HepG2 (cell line): ENCODE measurements around the gene FLOT2. TPM values are rescaled to one million over a fixed set of nuclear protein-coding genes. Genes with fewer than 3 reads are reported as not detected.

Experiments used
- FOSL1 ChIP-seq: sonication (generic); formaldehyde crosslinking; IDR thresholded peaks from 2 replicates; pipeline ENCODE4 v1.9.0; 2021; ENCODE audit warnings: missing genetic modification reagents, borderline replicate concordance
- FOXM1 ChIP-seq: sonication (generic); formaldehyde crosslinking; IDR thresholded peaks from 2 replicates; pipeline ENCODE4 v1.5.0; 2020; ENCODE audit warnings: missing genetic modification reagents
- FOXO4 ChIP-seq: sonication (generic); formaldehyde crosslinking; conservative IDR thresholded peaks from 2 replicates; pipeline ENCODE4 v1.8.1; 2023; ENCODE audit warnings: missing genetic modification reagents
- HOXA5 ChIP-seq: sonication (generic); formaldehyde crosslinking; IDR thresholded peaks from 2 replicates; pipeline ENCODE4 v1.4.0; 2020; ENCODE audit warnings: missing genetic modification reagents
- MEF2D ChIP-seq: sonication (generic); formaldehyde crosslinking; IDR thresholded peaks from 2 replicates; pipeline ENCODE4 v1.5.1; 2020; ENCODE audit warnings: mild to moderate bottlenecking, missing genetic modification reagents
- NFAT5 ChIP-seq: sonication (generic); formaldehyde crosslinking; IDR thresholded peaks from 2 replicates; pipeline ENCODE4 v1.4.0; 2020; ENCODE audit warnings: missing genetic modification reagents
- NFE2L2 ChIP-seq: fragments of 150-350 bp; IDR thresholded peaks from 2 replicates; pipeline ENCODE4 v1.6.1; 2014; ENCODE audit warnings: low read length
- NFIC ChIP-seq: IDR thresholded peaks from 2 replicates; pipeline ENCODE4 v1.6.1; 2012; ENCODE audit warnings: mild to moderate bottlenecking, low read length, inconsistent platforms
- POLR2G ChIP-seq: fragments of 200-400 bp; formaldehyde crosslinking; IDR thresholded peaks from 2 replicates; pipeline ENCODE4 v1.6.1; 2018; ENCODE audit warnings: mild to moderate bottlenecking, low read depth, low read length, moderate library complexity
- REXO4 ChIP-seq: sonication (generic); formaldehyde crosslinking; IDR thresholded peaks from 2 replicates; pipeline ENCODE4 v1.8.0; 2022; ENCODE audit warnings: missing genetic modification reagents, mild to moderate bottlenecking, borderline replicate concordance
- SMAD1 ChIP-seq: sonication (generic); formaldehyde crosslinking; IDR thresholded peaks from 2 replicates; pipeline ENCODE4 v1.4.0; 2020; ENCODE audit warnings: missing genetic modification reagents, low read depth, mild to moderate bottlenecking, borderline replicate concordance
- SP5 ChIP-seq: IDR thresholded peaks from 2 replicates; pipeline ENCODE4 v1.6.1; 2016; ENCODE audit warnings: low read depth, borderline replicate concordance
- TFDP2 ChIP-seq: sonication (generic); formaldehyde crosslinking; IDR thresholded peaks from 2 replicates; pipeline ENCODE4 v1.4.0; 2020; ENCODE audit warnings: missing genetic modification reagents
- THRA ChIP-seq: sonication (generic); formaldehyde crosslinking; IDR thresholded peaks from 2 replicates; pipeline ENCODE4 v1.4.0; 2020; ENCODE audit warnings: missing genetic modification reagents, borderline replicate concordance
- YEATS2 ChIP-seq: sonication (generic); formaldehyde crosslinking; IDR thresholded peaks from 2 replicates; pipeline ENCODE4 v1.4.0; 2020; ENCODE audit warnings: missing genetic modification reagents, borderline replicate concordance
- ZNF20 ChIP-seq: sonication (generic); formaldehyde crosslinking; IDR thresholded peaks from 2 replicates; pipeline ENCODE4 v1.4.0; 2020; ENCODE audit warnings: mild to moderate bottlenecking, moderate library complexity, missing genetic modification reagents
- ZNF256 ChIP-seq: sonication (generic); formaldehyde crosslinking; conservative IDR thresholded peaks from 2 replicates; pipeline ENCODE4 v1.4.0; 2020; ENCODE audit warnings: missing genetic modification reagents
- ZNF260 ChIP-seq: sonication (generic); formaldehyde crosslinking; IDR thresholded peaks from 2 replicates; pipeline ENCODE4 v1.4.0; 2020; ENCODE audit warnings: missing genetic modification reagents, low read depth, mild to moderate bottlenecking, borderline replicate concordance
- ZNF616 ChIP-seq: sonication (generic); formaldehyde crosslinking; IDR thresholded peaks from 2 replicates; pipeline ENCODE4 v1.5.0; 2020; ENCODE audit warnings: low read depth, mild to moderate bottlenecking, missing genetic modification reagents
- ZNF772 ChIP-seq: sonication (generic); formaldehyde crosslinking; IDR thresholded peaks from 2 replicates; pipeline ENCODE4 v1.5.0; 2020; ENCODE audit warnings: mild to moderate bottlenecking, missing genetic modification reagents
- polyA plus RNA-seq, 8 experiments: library from polyadenylated mRNA; depleted of rRNA in 3 of 8; stranded (reverse) in 7 of 8; unstranded in 1 of 8; fragments of >200 nt; fragmentation: Illumina TruSeq in 4 of 8; extraction: Trizol in 4 of 8; gene quantifications; 2 replicates each; pipeline versions ENCODE4 v1.2.1 to v1.2.3, GENCODE V29; 2011 to 2016; ENCODE audit warnings: low read depth in 4 of 8, missing spikeins in 1 of 8, mixed read lengths in 1 of 8; ENCODE audit not compliant: insufficient read depth in 1 of 8
- total RNA-seq, 5 experiments: library from RNA; depleted of rRNA; stranded (reverse); fragments of >200 nt; fragmentation: Illumina TruSeq; extraction: Trizol; gene quantifications; 2 replicates each; pipeline ENCODE4 v1.2.3, GENCODE V29; 2016; ENCODE audit warnings: low read depth in 1 of 5

The FLOT2 gene
- total and polyA plus RNA-seq, 2 of the 13 experiments (the other 11 are each of a cell fraction or from before 2014, with no cell fraction given): 54.3 to 54.5 TPM

GRCh38 chr17:28908640-28909167 lies 11.2 kb upstream of the FLOT2 start (continued):
- TF ChIP-seq FOXO4 (CRISPR knock-in tag): 0 out of 2 replicates have a peak, but pooled peaks have one; percentile 45
- TF ChIP-seq SP5: 0 out of 2 replicates have a peak, but pooled peaks have one; percentile 18
- no peak for TF ChIP-seq HOXA5 (CRISPR knock-in tag)
- TF ChIP-seq TFDP2 (CRISPR knock-in tag): no peak
- TF ChIP-seq MEF2D (CRISPR knock-in tag): no peak
- peak; percentile 79; the same call in 1 of the 2 replicates for TF ChIP-seq FOSL1
- no peak for TF ChIP-seq NFAT5 (CRISPR knock-in tag)
- peak; percentile 33; the same call in 1 of the 2 replicates for TF ChIP-seq YEATS2 (CRISPR knock-in tag)
- TF ChIP-seq THRA (CRISPR knock-in tag): no peak
- TF ChIP-seq ZNF772 (CRISPR knock-in tag): no peak
- 0 out of 2 replicates have a peak, but pooled peaks have one; percentile 42 for TF ChIP-seq NFIC
- TF ChIP-seq ZNF616 (CRISPR knock-in tag): no peak
- TF ChIP-seq SMAD1 (CRISPR knock-in tag): no peak
- no peak for TF ChIP-seq ZNF20 (CRISPR knock-in tag)
- TF ChIP-seq NFE2L2: no peak
- TF ChIP-seq REXO4 (CRISPR knock-in tag): no peak
- TF ChIP-seq ZNF260 (CRISPR knock-in tag): no peak
- no peak; the same call in 1 of the 2 replicates for TF ChIP-seq POLR2G
- no peak for TF ChIP-seq ZNF256 (CRISPR knock-in tag)
- TF ChIP-seq FOXM1 (CRISPR knock-in tag): no peak
